IPS-18c (cell line): ENCODE measurements around the gene TEX261.
"Not testable (repeated sequence)": the region's sequence is repeated elsewhere in the genome, so short reads cannot be mapped to it uniquely, and the experiment has no call there.

ENCODE experiments used
- H3K4me3 ChIP-seq: 2 replicates; pipeline ENCODE4 v1.7.0; 2013; ENCODE audit warnings: low read depth, mild to moderate bottlenecking, low read length, moderate library complexity; ENCODE audit not compliant: insufficient read depth
- H3K9me3 ChIP-seq: one replicate; pipeline ENCODE4 v1.6.1; 2013; ENCODE audit warnings: mild to moderate bottlenecking, low read length, moderate library complexity; ENCODE audit not compliant: control insufficient read depth, insufficient read depth

The TEX261 gene

DNA sequence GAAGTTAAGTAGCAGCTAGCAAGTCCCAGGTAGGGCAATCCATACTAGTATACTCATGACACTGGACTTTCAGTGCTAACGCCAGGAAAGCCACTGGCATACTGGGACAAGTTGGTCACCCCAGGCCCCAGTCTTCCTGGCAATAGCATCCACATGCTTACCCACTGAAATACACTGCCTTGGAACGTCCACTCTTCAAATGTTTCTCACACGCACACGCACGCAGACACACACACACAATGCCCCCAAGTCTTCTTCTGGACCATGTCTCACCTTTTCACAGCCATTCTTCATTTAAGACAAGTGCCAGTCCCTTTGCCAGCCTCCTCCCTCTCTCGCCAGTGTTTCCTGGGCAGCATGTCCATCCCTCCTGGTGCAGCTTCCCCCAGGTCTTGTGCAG, 8.7 kb upstream of the TEX261 start:
- H3K9me3 ChIP-seq = peaks cover 2% of the 10 kb centered on the region
- no peak overlapping the region for H3K4me3 ChIP-seq

DNA sequence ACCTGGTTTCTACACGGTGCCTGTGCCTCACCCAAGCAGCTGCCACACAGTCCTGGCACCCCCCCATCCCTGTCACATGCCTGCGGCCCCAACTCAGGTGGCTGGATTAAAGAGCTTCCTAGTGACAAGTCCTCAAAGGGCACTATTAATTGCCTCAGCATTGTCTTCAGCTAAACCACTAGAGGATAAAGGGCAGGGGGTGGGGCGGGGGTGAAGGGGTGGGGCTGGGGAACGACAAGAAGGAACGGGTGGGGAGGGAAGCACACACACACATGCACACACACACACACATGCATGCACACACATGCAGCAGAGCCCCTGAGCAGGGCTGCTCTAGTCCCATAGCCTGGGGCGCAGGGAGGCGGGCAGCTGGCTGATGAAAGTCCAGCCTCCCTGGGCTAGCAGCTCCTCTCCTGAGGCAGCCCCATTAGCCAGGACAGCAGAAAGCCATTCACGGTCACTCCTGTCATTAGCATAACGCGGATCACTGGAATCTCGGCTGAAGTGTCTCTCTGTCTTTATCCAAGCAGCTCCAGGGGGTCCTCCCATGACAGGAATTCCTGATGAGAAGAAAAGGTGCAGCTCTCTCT, 7.4 kb upstream of the TEX261 start:
- Histone ChIP-seq H3K4me3 (no peak overlapping the region), H3K9me3 (peaks cover 2% of the 10 kb centered on the region)

DNA sequence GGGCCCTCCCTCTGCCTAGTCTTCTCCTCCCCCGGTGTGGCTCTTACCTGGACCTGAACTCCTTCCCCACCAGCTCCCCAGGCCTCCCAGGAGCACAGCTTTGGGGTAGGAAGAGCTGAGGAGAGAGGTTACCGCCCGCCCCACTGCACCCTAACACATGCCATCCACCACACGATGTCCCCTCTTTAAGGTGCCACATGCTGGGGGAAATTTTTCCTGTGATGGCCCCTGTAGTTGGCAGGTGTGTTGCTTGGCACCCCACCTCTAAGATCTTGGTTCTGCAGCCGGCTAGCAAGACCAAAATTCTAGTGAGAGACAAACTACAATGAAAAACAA, 6.9 kb upstream of the TEX261 start:
- H3K9me3 ChIP-seq = peaks cover 2% of the 10 kb centered on the region

DNA sequence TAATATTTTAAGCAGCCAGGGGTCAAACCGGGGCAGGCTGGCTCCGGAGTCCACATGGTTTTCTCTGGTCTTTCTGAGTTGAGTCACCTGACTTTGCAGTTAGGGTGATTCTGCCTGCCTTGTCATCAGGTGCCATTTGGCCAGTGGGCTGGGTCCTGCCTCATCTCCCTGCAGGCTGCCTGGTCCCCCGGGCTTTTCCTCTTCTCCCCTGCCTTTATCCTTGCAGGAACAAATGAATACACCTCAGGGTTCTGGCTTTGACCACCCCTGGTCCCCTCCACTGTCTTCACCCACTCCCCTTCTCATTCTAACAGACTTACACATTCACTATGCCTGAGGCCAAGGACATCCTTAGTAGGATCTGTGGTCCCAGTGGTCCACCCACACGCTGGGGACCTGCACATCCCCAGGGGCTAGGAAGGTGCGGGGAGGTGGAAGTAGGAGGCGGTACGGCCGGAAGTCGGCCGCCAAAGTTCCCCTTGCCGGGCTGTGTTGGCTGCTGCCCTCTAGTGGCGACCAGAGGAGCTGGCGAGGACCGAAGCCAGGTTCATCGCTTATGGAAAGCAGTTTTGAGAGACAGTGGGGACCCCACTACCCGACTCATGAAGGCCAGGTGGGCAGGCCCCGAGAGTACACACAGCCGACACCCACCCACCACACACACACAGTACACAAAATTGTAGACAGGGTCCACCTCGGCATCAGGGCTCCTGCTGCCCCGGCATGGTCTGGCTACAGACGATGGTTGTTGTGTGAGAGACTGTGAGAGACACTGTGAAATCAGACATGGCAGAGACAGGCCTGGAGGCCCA, 6.3 kb upstream of the TEX261 start:
- H3K4me3 ChIP-seq = peak overlapping the region; percentile 21; the same call in 1 of the 2 replicates
- H3K9me3 ChIP-seq = peaks cover 2% of the 10 kb centered on the region

More for the DNA sequence above, 6.9 kb upstream of the TEX261 start:
- H3K4me3 ChIP-seq = no peak overlapping the region

DNA sequence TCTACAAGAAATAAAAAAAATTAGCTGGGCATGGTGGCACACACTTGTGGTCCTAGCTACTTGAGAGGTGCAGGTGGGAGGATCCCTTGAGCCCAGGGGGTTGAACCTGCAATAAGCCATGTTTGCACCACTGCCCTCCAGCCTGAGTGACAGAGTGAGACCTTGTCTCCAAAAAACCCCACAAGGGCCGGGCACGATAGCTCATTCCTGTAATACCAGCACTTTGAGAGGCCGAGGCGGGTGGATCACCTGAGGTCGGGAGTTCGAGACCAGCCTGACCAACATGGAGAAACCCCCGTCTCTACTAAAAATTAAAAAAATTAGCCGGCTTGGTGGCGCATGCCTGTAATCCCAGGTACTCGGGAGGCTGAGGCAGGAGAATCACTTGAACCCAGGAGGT, 5.3 kb upstream of the TEX261 start:
- not testable (repeated sequence) for H3K9me3 ChIP-seq, H3K4me3 ChIP-seq

DNA sequence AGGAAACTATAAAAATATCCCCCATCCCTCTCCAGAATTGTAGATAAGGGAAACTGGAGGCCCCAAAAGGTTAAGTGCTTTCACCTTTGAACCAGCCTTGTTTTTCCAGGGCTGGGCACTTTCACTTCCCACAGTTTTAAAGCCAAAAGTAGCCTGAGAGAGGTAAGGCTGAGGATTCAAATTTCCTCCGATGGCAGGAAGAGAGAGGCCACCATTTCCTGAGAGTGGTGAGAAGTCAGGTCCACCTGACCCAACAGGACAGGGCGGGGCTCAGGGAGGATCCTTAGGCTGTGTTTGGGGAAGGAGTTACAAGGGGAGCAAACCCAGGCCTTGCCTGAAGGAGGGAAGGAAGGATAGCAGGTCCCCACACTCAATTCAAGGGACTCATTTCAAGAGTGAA, 4.7 kb upstream of the TEX261 start:
- Histone ChIP-seq H3K9me3 (no peaks in the 10 kb centered on the region), H3K4me3 (no peak overlapping the region)

DNA sequence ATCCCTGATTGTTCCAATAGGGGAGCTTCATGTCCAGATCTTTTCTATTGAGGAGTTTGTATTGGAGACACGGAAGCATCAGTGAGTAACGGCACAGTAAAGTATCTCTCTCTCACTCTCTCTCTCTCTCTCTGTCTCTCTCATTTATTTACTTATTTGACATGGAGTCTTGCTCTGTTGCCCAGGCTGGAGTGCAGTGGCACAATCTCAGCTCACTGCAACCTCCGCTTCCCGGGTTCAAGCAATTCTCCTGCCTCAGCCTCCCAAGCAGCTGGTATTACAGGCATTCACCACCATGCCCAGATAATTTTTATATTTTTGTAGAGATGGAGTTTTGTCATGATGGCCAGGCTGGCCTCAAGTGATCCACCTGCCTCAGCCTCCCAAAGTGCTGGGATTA, 4.2 kb upstream of the TEX261 start:
- not testable (repeated sequence) for H3K9me3 ChIP-seq, H3K4me3 ChIP-seq

DNA sequence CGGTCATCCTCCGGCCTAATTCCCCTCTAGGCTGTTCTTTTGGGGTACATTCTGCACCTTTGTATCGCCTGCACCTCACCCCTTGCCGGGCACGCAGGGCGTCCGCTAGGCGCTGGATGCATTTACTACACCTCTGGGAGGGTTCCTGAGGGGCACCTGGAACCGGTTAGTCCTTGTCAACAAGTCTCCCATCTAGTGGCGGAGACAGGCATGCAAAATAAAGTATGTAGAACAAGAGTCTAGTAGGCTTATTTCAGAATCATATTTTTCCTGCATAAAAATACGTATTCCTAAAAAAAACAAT, 705 bp upstream of the TEX261 start:
- peak overlapping the region; percentile 61 for H3K4me3 ChIP-seq
- no peaks in the 10 kb centered on the region for H3K9me3 ChIP-seq

DNA sequence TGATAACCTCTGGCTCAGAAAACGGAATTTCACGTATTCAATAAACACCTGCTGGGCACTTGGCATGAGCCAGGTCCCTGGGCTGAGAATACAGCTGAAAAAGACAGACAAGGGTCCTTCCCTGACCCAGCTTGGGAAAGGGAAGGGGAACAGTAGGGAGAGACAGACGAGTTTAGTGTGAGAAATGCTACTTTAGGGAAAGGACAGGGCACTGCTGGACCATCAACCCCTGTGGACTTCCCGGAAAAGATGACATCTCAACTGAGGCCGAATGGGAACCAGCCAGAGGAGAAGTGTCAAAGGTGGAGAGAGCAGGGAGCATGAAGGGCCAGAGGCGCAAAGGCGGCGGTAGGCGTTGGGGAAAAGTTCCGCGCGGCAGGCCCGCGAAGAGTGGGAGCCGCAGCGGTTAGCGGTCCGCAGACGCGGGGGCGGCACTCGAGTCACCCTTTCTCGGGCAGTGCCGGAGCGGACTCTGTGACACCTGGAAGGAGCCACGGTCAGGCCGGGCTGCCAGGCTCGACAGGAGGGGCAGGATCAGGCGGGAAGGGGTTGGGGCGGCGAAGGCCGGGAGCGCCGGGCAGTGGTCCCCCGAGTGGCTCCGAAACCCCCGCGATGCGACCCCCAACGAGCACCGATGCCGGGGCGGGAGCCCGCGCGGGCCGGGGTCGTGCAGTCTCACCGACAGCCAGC, 519 bp downstream of the TEX261 start:
- no peaks in the 10 kb centered on the region for H3K9me3 ChIP-seq

DNA sequence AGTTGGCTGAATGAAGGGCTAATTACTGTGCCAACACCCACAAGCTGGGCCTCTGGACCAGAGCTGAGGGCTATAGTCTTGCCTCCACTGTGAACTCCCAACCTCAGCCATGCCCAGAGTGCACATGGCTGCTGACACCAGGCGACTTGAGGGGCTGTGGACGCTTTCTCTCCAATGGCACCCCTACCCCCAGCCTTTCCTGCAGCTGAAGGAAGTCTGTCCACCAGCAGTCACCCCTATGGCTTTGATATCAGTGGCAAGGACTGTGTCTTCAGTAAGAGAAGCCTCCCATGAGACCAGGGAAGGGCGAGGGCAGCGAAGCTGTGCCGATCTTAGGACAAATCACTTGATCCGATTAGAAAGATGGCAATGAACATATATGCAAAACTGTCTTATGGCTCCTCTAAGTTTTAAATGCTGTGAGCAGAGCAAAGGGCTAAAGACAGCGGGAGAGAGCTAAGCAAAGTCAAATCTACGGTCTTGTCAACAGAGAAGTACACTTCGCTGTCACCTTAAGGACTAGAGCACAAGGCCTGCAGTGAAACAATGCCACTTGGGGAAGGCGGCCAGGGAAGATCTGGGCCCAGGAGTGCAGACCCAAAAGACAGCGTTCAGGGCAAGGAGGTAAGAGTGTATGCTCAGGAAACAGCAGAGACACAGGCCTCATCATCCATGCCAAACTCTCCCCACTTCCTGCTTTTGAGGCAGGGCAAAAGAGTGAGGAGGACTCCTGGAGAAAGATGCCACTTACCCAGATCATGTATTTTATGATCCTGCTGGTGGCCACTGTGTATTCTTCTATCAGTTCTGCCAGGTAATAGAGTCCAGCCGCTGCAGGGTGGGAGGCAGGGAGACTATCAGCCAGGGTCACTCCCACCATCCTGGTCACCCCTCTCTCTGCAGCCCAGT, 1.5 kb downstream of the TEX261 start:
- Histone ChIP-seq H3K4me3 (peak overlapping the region; percentile 83), H3K9me3 (no peaks in the 10 kb centered on the region)

More for the DNA sequence above, 519 bp downstream of the TEX261 start:
- peak overlapping the region; percentile 83 for H3K4me3 ChIP-seq

DNA sequence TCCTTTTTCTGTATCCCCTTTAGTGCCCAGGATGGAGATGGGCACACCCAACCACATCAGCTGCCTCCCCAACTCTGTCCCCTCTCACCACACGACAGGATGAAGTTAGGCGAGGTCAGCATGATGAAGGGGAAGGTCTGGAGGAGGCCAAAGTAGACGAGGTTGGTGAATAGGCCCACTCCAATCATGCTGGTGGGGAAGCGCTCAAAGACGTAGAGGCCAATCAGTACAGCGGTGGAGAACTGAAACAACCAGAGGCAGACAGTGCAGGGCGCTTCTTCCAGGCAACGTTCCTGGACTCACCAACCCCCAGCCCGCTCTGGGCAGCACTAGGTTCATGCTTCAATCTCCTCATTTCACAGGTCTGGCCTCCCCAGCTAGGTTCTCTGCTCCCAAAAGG, 2.9 kb downstream of the TEX261 start:
- no peak overlapping the region for H3K4me3 ChIP-seq
- no peaks in the 10 kb centered on the region for H3K9me3 ChIP-seq

DNA sequence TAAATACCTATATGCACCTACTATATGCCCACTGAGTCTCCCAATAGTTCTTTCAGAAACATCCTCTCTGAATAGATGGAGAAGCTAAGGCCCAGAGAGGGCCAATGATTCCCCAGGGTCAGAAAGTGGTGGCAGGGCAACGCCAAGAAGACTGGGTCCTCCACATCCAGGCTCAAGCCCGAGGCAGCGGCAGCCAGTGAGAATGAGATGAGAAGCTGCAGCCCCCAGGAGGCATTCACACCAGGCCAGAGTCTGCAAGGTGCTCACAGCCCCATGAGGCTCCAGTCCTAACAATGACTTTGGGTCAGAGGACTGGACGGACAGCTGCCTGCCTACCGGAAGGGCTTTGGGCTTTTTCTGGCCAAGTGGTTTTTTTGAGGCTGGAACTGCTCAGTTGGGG, 3.5 kb downstream of the TEX261 start:
- Histone ChIP-seq H3K9me3 (no peaks in the 10 kb centered on the region), H3K4me3 (no peak overlapping the region)

DNA sequence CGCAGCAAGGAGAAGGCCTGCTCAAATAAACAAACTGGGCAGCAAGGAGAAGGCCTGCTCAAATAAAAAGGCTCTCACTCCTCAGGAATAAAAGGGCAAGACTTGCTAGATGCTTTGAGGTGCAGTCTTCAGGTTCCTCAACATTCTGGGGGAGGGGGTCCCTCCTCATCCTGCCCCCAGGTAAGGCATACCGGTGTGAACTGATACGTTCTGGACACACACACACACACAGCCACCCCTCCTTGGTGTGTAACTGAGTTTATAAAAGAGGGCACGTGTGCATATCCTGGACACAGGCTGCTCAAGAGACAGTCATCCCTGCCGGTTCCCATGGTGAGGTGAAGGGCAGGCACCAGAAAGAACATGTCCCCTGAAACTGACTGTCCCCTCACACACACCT, 4.5 kb downstream of the TEX261 start:
- no peak overlapping the region for H3K4me3 ChIP-seq

DNA sequence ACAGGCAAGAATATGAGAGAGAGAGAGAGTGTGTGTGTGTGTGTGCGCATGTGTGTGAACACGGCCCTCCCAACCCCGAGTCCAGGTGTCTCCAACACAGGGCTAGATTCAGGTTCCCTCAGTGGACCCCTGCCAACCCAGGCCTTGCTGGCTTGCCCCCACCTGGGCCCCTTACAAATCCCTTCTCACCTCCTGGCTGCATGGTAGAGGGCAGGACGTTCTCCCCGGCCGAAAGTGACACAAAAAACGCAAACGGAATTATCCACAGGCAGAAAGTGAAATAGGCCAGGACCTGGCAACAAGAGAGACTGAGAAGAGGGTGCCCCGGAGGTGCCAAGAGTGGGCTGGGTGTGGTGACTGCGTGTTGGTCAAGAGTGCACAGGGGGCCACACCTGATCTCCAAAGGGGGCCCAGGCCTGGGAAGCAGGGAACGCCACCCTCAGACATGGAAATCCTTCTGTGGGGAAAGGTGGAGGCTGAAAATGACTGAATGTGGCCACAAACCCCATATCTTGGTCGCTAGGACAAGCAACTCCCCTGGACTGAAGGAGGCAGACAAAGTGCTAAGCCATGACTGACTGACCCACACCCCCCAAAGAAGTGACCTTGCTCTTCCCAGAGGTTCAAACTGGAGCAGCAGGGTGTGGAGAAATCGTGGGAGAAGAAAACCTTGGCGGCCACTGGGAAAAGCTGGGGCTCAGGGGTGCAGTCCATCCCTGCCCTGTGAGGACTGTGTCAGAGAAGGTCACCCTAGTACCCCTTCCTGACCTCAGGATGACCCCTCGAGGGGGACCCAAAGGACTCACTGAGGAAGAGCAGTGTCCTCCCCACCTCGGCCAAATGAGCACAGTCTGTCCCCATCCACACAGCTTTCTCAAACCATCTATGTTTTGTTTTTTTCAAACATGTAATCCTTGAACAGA, 5.7 kb downstream of the TEX261 start:
- H3K9me3 ChIP-seq = no peaks in the 10 kb centered on the region
- H3K4me3 ChIP-seq = no peak overlapping the region

More for the DNA sequence above, 4.5 kb downstream of the TEX261 start:
- no peaks in the 10 kb centered on the region for H3K9me3 ChIP-seq

DNA sequence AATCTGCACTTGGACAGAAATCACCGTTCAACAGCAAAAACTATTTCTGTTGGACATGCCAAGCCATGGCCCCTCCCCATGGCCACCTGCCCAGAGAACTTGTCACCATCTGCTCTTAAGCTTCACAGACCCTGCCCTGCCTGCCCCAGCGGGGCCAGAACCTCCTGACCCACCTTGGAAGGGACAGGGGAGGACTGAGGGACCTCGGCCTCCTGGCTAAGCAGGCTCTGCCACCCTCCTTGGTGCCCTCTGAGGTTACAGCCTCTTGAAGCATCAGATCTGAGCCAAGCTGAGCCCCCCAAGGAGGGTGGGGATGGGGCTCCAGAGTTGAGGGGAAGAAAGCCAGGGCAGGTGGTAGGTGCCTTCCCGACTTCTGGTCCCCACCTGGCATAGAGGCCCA, 6.5 kb downstream of the TEX261 start:
- no peak overlapping the region for H3K4me3 ChIP-seq
- H3K9me3 ChIP-seq = no peaks in the 10 kb centered on the region

DNA sequence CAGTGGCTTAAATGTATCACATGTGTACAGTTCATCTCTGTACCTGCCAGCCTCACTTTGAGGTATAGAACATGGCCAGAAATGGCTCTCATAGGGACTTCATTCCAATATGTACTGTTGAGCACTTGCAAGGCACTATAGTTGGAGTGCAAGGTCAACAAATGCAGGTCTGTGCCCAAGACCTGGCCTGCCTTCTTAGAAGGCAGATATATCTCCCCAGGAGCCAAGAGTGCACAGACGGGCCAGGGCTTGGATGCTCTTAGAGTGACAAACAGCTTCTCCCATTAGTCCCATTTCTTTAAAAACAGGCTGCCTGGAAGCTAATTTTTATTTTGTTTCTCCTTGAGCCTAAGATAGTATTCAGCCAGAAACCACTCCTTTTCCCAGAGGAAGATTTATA, 7.3 kb downstream of the TEX261 start:
- Histone ChIP-seq H3K9me3 (no peaks in the 10 kb centered on the region), H3K4me3 (no peak overlapping the region)
